Measurements from ENCODE around the gene TLE3. TPM values are rescaled to one million over a fixed set of nuclear protein-coding genes. Genes with fewer than 3 reads are reported as not detected.

Gene TLE3
- total and polyA plus RNA-seq, 10 donors, result 23.7 to 141 (median 104) TPM

GRCh38 chr15:70087708-70088352, 9.9 kb downstream of the TLE3 start:
- WGBS, 5 donors, result 83 to 89% (median 86%) methylated on average over 12 of the region's 12 CpGs
- DNase-seq, result peak; percentile 59
- TF ChIP-seq, protein P1, sequence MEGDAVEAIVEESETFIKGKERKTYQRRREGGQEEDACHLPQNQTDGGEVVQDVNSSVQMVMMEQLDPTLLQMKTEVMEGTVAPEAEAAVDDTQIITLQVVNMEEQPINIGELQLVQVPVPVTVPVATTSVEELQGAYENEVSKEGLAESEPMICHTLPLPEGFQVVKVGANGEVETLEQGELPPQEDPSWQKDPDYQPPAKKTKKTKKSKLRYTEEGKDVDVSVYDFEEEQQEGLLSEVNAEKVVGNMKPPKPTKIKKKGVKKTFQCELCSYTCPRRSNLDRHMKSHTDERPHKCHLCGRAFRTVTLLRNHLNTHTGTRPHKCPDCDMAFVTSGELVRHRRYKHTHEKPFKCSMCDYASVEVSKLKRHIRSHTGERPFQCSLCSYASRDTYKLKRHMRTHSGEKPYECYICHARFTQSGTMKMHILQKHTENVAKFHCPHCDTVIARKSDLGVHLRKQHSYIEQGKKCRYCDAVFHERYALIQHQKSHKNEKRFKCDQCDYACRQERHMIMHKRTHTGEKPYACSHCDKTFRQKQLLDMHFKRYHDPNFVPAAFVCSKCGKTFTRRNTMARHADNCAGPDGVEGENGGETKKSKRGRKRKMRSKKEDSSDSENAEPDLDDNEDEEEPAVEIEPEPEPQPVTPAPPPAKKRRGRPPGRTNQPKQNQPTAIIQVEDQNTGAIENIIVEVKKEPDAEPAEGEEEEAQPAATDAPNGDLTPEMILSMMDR (IDR thresholded peaks at IDR 0.05 in 8 of 11, conservative IDR thresholded peaks at IDR 0.05 in 3 of 11), result no peak
- TF ChIP-seq POLR2AphosphoS5 (IDR thresholded peaks at IDR 0.05) (no peak), POLR2A (IDR thresholded peaks at IDR 0.05) (no peak)
- H3K27me3 ChIP-seq (replicated peaks in 1 of 7), result no peaks in the 10 kb centered on the region
- peaks cover 26 to 100% (median 97%) of the 10 kb centered on the region in 6 donors for H3K4me1 ChIP-seq
- no peaks in the 10 kb centered on the region for H3K9me3 ChIP-seq
- intact Hi-C loops (cut with DNase I; ENCODE audit: low total_unique reads), result no loop called here
- peak overlapping the region in 2 of 8 donors; percentile 49 to 55 for H3K27ac ChIP-seq
- H3K36me3 ChIP-seq, result peaks cover 0 to 99% (median 50%) of the 10 kb centered on the region in 6 donors
- H3K4me3 ChIP-seq, result no peak overlapping the region

- H3K9me3 ChIP-seq, result no peaks in the 10 kb centered on the region
- H3K4me1 ChIP-seq, result peaks cover 19 to 98% (median 86%) of the 10 kb centered on the region in 6 donors
- H3K36me3 ChIP-seq, result peaks cover 0 to 99% (median 55%) of the 10 kb centered on the region in 6 donors
- intact Hi-C loops (cut with DNase I; ENCODE audit: low total_unique reads), result no loop called here
- DNase-seq, result peak; percentile 70
- H3K4me3 ChIP-seq, result peak overlapping the region in 1 of 8 donors; percentile 10
- peak overlapping the region in 4 of 8 donors; percentile 31 to 55 (median 44) for H3K27ac ChIP-seq
- TF ChIP-seq, protein P1 (IDR thresholded peaks at IDR 0.05 in 8 of 11, conservative IDR thresholded peaks at IDR 0.05 in 3 of 11), result no peak
- TF ChIP-seq POLR2AphosphoS5 (IDR thresholded peaks at IDR 0.05), result peak in 2 of 3 donors; percentile 12 to 44
- 35 to 57% (median 47%) methylated on average over 5 of the region's 5 CpGs for WGBS, 5 donors
- H3K27me3 ChIP-seq (replicated peaks in 1 of 7), result no peaks in the 10 kb centered on the region
Observed at GRCh38 chr15:70086636-70087035, 11.1 kb downstream of the TLE3 start.

DNA sequence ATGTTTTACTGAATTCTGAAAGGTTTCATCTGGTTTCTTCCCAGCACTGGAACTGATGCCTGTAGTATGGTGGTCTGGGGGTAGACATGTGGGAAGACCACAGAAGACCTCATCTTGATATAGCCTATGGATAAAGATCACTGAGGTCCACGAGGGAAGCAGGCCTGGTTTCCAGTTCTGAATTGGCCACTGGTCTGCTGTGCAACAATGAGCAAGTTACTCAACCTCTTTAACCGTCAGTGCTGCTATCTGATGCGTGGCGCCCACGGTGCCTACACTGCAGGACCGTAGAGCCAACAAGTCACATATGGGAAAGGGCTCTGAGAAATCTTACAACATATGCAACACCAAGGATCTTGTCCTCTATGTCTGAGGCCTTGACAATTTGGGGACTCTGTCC, 13.3 kb downstream of the TLE3 start:
- peaks cover 0 to 99% (median 71%) of the 10 kb centered on the region in 6 donors for H3K36me3 ChIP-seq
- H3K4me1 ChIP-seq, result peaks cover 19 to 80% (median 68%) of the 10 kb centered on the region in 6 donors
- no peak overlapping the region for H3K4me3 ChIP-seq
- WGBS, 5 donors, result 58 to 93% (median 67%) methylated on average over 6 of the region's 6 CpGs
- peak overlapping the region in 1 of 8 donors; percentile 12 for H3K27ac ChIP-seq
- intact Hi-C loops (cut with DNase I; ENCODE audit: low total_unique reads), result no loop called here
- peak; percentile 54 for DNase-seq
- TF ChIP-seq, protein P1 (IDR thresholded peaks at IDR 0.05 in 8 of 11, conservative IDR thresholded peaks at IDR 0.05 in 3 of 11), result no peak
- no peak for TF ChIP-seq POLR2A (IDR thresholded peaks at IDR 0.05)
- no peak for TF ChIP-seq POLR2AphosphoS5 (IDR thresholded peaks at IDR 0.05)
- no peaks in the 10 kb centered on the region for H3K9me3 ChIP-seq
- H3K27me3 ChIP-seq (replicated peaks in 1 of 7), result no peaks in the 10 kb centered on the region

- H3K27me3 ChIP-seq (replicated peaks in 1 of 7), result no peaks in the 10 kb centered on the region
- no peak overlapping the region for H3K4me3 ChIP-seq
- TF ChIP-seq POLR2A (IDR thresholded peaks at IDR 0.05) (no peak), POLR2AphosphoS5 (IDR thresholded peaks at IDR 0.05) (no peak)
- TF ChIP-seq, protein P1 (IDR thresholded peaks at IDR 0.05 in 8 of 11, conservative IDR thresholded peaks at IDR 0.05 in 3 of 11), result no peak
- 56 to 89% (median 82%) methylated on average over 1 of the region's 1 CpG for whole genome bisulfite sequencing, 5 donors
- no peak for DNase-seq
- intact Hi-C loops (cut with DNase I; ENCODE audit: low total_unique reads), result no loop called here
- H3K27ac ChIP-seq, result peak overlapping the region in 1 of 8 donors; percentile 12
- H3K36me3 ChIP-seq, result peaks cover 0 to 99% (median 69%) of the 10 kb centered on the region in 6 donors
- H3K9me3 ChIP-seq, result no peaks in the 10 kb centered on the region
- peaks cover 19 to 80% (median 65%) of the 10 kb centered on the region in 6 donors for H3K4me1 ChIP-seq
Observed at GRCh38 chr15:70083946-70084345, 13.8 kb downstream of the TLE3 start.

Measured in spleen (tissue), 11 donors.